ENCODE data around the gene KATNA1.
"Not testable (repeated sequence)": the region's sequence is repeated elsewhere in the genome, so short reads cannot be mapped to it uniquely, and the experiment has no call there.

KATNA1 gene

DNA sequence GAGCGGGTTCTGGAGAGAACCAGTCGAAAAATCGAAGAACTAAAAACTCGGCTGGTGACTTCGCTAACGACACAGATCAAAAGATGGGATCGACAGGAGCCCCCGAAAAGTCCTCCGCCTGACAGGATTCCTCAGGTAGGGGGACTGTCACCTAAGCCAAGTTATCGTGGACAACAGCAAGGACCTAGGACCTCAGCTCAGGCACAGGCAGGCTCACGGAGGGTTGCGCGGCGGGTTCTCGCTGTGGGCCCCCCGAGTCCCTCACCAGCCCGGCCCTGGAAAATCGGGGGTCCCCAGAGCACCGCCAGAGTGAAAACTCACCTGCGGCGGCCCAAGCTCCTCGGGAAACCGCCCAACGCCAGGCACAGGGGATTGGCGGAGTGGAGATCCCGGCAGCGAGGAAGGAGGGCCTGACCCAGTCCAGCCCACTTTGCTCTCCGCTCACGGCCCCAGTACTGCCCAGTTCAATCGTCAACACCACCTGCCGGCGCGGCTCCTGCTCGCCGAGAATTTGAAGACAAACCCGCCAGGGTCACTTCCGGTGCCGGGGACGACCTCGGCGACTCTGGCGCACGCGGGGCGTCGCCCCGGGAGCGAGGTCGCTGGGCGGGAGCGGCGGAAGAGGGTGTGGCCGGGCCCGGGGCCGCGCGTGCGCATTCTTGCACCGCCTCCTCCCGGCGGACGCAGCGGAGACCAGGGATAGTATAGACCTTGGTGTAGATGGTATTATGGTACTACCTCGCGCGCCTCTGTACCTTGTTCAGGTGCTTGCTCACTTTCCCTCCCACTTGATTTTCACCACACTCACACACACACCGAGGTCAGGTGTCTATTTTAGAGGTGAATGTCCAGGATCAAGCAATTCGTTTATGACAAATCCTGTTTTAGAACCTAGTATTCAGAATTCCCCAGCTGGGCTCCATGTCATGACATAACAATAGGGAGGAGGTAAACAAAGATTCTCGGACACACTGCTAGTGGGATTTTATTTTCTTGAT lies at the start of gene KATNA1:
KATNA1 (minus strand) TSS at position 567 of the 998 bp plus-strand sequence. CDS start 10,167 bp downstream, outside the sequence.
- peak; percentile 55 for DNase-seq (ENCODE audit: low read depth)

GRCh38 chr6:149698175-149698574 lies 49.7 kb upstream of the KATNA1 start:
- DNase-seq (ENCODE audit: low read depth) = no peak

- peak; percentile 29 for DNase-seq (ENCODE audit: low read depth)
Observed at GRCh38 chr6:149696901-149697300, 48.4 kb upstream of the KATNA1 start.

DNA sequence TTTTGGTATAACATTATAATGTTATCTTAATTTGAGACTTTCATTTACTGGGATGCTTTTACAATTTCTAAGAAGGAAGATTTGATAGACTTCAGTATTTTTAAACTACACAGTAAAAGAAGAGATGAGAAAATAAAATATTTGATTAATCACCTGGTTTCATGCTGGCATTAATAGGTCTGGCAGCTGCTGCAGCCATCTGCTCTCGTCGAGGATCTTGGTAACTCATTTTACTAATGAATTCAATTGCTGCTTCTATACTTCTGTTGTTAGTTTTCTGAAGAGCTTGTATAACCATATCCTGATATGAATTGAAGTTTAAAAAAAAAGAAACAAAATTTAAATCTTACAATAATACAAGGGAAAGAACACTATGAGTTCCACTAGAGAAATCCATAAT lies 46.4 kb upstream of the KATNA1 start:
- DNase-seq (ENCODE audit: low read depth) = no peak

GRCh38 chr6:149691201-149691600 lies 42.7 kb upstream of the KATNA1 start:
- DNase-seq (ENCODE audit: low read depth) = no peak

- DNase-seq (ENCODE audit: low read depth) = no peak
Observed at GRCh38 chr6:149686230-149686629, 37.7 kb upstream of the KATNA1 start.

DNA sequence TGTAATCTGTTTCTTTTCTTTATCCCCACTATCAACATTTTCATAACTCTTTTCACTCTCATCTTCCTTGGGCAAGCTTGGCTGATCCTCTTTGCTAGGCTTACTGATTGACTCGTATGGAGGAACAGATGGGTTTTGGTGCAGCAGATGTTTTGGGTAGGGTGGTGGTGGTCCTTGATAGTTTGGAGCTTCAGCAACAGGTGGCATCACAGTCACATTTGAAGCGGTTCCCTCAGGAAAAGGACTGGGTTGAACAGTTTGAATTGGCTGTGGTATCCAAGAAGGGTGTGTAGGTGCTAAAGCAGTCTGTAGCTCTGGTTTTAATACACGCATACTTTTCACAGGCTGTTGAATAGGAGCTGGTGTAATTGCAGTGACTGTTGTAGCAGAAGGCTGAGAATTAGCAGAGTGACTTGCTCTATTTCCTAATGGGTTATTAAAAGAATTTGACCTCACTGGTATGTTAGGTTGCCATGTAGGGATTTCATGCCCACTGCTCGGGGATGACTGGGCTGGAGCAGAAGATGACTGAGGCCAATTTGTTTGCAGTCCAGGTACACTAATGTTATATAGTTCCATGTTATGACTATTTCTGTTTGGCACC lies 34.8 kb upstream of the KATNA1 start:
- no peak for DNase-seq (ENCODE audit: low read depth)

- not testable (repeated sequence) for DNase-seq (ENCODE audit: low read depth)
Observed at GRCh38 chr6:149681845-149682244, 33.3 kb upstream of the KATNA1 start.

DNA sequence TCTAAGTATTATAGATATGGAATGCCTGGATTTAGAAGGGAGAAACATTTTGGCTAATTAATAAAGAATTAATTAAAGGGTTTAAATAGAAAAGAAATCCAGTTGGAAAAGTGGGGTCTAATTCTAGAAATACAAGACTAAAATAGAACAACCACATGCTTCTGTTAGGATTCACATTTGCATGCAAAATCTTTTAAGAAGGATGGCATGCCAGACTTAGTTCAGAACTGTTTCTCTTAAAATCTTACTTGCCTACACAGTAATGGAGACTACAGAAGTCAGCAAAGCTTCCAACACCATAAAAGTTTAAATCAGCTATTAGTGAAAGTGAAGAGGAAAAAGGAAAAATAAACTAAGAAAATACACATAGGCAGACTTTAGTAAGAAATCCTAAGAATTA lies 32.7 kb upstream of the KATNA1 start:
- DNase-seq (ENCODE audit: low read depth) = no peak

DNA sequence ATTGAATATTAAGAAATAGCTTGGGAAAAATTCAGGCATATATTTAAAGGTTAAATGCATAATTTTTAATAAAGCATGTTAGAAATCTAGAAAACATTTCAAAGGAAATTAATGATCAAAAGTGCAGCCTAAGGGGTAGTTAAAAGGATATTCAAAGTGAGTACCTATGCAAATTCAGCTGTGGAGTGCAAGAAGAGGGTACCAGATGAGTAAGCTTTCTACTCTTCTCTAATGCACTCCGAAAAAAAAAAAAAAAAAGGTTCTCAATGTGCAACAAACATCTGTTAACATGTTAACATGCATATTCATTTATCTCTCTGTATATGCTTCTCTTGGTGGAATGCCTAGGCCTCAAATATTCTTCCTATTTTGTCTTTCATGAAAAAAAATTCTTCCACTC lies 32.0 kb upstream of the KATNA1 start:
- DNase-seq (ENCODE audit: low read depth) = no peak

GRCh38 chr6:149672265-149672664 lies 23.8 kb upstream of the KATNA1 start:
- not testable (repeated sequence) for DNase-seq (ENCODE audit: low read depth)

DNA sequence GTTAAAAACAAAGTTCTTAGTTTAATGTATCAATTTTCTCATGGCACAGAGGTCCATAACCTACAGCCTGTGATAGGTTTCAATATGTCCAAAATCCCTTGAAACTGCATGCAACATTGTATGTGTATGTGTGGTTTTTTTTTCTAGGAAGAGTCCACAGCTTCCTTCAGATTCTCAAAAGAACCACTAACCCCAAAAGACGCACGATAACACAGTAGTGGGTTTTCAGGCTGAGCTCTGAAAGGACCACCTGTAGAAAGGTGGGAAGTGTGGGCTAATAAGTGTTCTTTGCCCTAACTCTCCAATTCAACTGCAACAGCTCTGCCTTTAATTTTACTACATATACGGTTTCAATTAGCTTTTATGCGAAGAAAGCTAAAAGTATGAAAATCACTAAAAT lies 11.5 kb upstream of the KATNA1 start:
- no peak for DNase-seq (ENCODE audit: low read depth)

DNA sequence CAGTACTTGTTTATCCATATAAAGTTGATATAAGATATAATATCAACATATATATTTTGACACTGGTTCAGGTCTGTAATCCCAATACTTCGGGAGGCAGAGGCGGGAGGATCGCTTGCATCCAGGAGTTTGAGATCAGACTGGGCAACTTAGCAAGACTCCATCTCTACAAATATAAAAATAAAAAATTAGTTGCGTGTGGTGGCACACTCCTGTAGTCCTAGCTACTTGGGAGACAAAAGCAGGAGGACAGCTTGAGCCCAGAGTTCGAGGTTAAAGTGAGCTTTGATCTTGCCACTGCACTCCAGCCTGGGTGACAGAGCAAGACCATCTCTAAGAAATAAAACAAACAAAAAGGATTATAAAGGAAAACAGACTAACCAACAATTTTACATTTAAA lies 8.9 kb upstream of the KATNA1 start:
- no peak for DNase-seq (ENCODE audit: low read depth)

GRCh38 chr6:149651056-149651455 lies 2.5 kb upstream of the KATNA1 start:
- no peak for DNase-seq (ENCODE audit: low read depth)

DNA sequence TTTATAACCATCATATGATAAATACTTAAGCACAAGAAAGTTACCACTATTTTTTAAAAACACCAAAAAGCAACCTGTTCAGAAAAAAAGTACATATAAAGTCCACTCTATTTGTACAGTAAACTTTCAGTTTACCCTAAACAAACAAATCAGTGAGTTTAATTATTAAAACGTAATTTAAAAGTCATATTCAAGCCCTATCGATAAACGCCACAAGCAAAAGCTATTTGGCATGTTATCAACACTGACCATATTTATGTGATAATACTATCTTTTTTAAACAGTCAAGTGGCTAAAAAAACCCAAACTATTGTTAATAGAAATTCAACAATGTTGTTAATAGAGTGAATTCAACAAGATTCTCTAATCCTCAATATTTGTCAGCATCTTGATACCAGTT lies 1.9 kb downstream of the KATNA1 start:
- no peak for DNase-seq (ENCODE audit: low read depth)

- DNase-seq (ENCODE audit: low read depth) = no peak
Observed at GRCh38 chr6:149642829-149643580, 5.5 kb downstream of the KATNA1 start.

- peak; percentile 10 for DNase-seq (ENCODE audit: low read depth)
Observed at GRCh38 chr6:149636124-149636523, 12.4 kb downstream of the KATNA1 start.

- DNase-seq (ENCODE audit: low read depth) = no peak
Observed at GRCh38 chr6:149634315-149634714, 14.2 kb downstream of the KATNA1 start.

GRCh38 chr6:149628875-149629510 lies 19.5 kb downstream of the KATNA1 start:
- no peak for DNase-seq (ENCODE audit: low read depth)

GRCh38 chr6:149627672-149628071 lies 20.8 kb downstream of the KATNA1 start:
- DNase-seq (ENCODE audit: low read depth) = no peak

DNA sequence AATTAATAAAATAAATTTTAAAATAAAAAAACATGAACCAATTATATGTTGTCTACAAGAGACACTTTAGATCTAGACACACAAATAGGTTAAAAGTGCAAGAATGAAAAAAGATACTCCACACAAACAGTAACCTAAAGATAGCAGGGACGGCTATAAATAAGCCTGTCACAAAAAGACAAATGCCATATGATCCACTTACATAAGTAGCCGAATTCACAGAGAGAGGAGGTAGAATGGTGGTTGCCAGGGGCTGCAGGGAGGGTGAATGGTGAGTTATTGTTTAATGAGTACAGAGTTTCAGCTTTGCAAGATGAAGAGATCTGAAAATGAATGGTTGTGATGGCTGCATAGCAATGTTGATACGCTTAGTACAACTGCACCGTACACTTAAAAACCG lies 32.7 kb downstream of the KATNA1 start:
- DNase-seq (ENCODE audit: low read depth) = no peak

- DNase-seq (ENCODE audit: low read depth) = no peak
Observed at GRCh38 chr6:149614337-149614736, 34.2 kb downstream of the KATNA1 start.

Data from fibroblast of the conjunctiva (primary cell).